Liver (tissue), 9 donors: ENCODE data around the gene NQO2. TPM values are rescaled to one million over a fixed set of nuclear protein-coding genes. Genes with fewer than 3 reads are reported as not detected.

Experiments
- DNase-seq: peaks from one replicate; pipeline ENCODE4 v3.0.0-alpha.2; 2017; ENCODE audit warnings: low spot score
- H3K27ac ChIP-seq, 2 donors: one replicate each; pipeline ENCODE4 v1.7.0; 2013; ENCODE audit warnings: inconsistent platforms in 2 of 2, low read length in 2 of 2, control low read depth in 1 of 2, low read depth in 1 of 2, mild to moderate bottlenecking in 1 of 2
- H3K27me3 ChIP-seq, 4 donors: one replicate each; pipeline versions ENCODE4 v1.6.1 to v1.7.0; 2013; ENCODE audit warnings: low read length in 3 of 4, inconsistent platforms in 1 of 4, mild to moderate bottlenecking in 1 of 4, moderate library complexity in 1 of 4; ENCODE audit not compliant: control insufficient read depth in 4 of 4, insufficient read depth in 4 of 4
- H3K36me3 ChIP-seq, 4 donors: one replicate each; pipeline versions ENCODE4 v1.6.1 to v1.7.0; 2013; ENCODE audit warnings: low read length in 3 of 4, mild to moderate bottlenecking in 3 of 4, low read depth in 1 of 4, moderate library complexity in 1 of 4; ENCODE audit not compliant: control insufficient read depth in 4 of 4, insufficient read depth in 3 of 4
- H3K4me1 ChIP-seq, 4 donors: one replicate each; pipeline versions ENCODE4 v1.6.1 to v1.7.0; 2013; ENCODE audit warnings: low read length in 3 of 4, mild to moderate bottlenecking in 3 of 4, moderate library complexity in 1 of 4; ENCODE audit not compliant: control insufficient read depth in 4 of 4, insufficient read depth in 4 of 4
- H3K4me3 ChIP-seq, 3 donors: one replicate each; pipeline versions ENCODE4 v1.6.1 to v1.7.0; 2013; ENCODE audit warnings: low read length in 3 of 3, control low read depth in 1 of 3, low read depth in 1 of 3, mild to moderate bottlenecking in 1 of 3
- H3K9ac ChIP-seq, 2 donors: one replicate each; pipeline ENCODE4 v1.7.0; 2013; ENCODE audit warnings: low read length in 2 of 2, mild to moderate bottlenecking in 2 of 2, moderate library complexity in 2 of 2, control low read depth in 1 of 2, low read depth in 1 of 2
- H3K9me3 ChIP-seq, 4 donors: one replicate each; pipeline versions ENCODE4 v1.6.1 to v1.7.0; 2013; ENCODE audit warnings: low read length in 3 of 4; ENCODE audit not compliant: control insufficient read depth in 4 of 4
- EGR1 ChIP-seq, 2 donors: IDR thresholded peaks; 2 replicates each; pipeline ENCODE4 v1.6.1; 2016 to 2018; ENCODE audit warnings: antibody characterized with exemption in 2 of 2, low read depth in 2 of 2
- FOXA1 ChIP-seq: IDR thresholded peaks from 2 replicates; pipeline ENCODE4 v1.6.1; 2016; ENCODE audit warnings: antibody characterized with exemption
- FOXA2 ChIP-seq: IDR thresholded peaks from 2 replicates; pipeline ENCODE4 v1.6.1; 2016; ENCODE audit warnings: antibody characterized with exemption
- GABPA ChIP-seq, 2 donors: IDR thresholded peaks in 1 of 2; conservative IDR thresholded peaks in 1 of 2; 2 replicates each; pipeline ENCODE4 v1.6.1; 2016; ENCODE audit warnings: antibody characterized with exemption in 2 of 2, mild to moderate bottlenecking in 1 of 2, moderate library complexity in 1 of 2
- HNF4A ChIP-seq, 2 donors: conservative IDR thresholded peaks; 2 replicates each; pipeline ENCODE4 v1.6.1; 2016; ENCODE audit warnings: antibody characterized with exemption in 2 of 2, mild to moderate bottlenecking in 2 of 2
- JUND ChIP-seq, 2 donors: IDR thresholded peaks; 2 replicates each; pipeline ENCODE4 v1.6.1; 2016; ENCODE audit warnings: antibody characterized with exemption in 2 of 2
- NR2F2 ChIP-seq: IDR thresholded peaks from 2 replicates; pipeline ENCODE4 v1.6.1; 2016; ENCODE audit warnings: antibody characterized with exemption
- RAD21 ChIP-seq, 2 donors: IDR thresholded peaks; 2 replicates each; pipeline ENCODE4 v1.6.1; 2016; ENCODE audit warnings: antibody characterized with exemption in 2 of 2, mild to moderate bottlenecking in 2 of 2
- RXRA ChIP-seq, 2 donors: IDR thresholded peaks; 2 replicates each; pipeline ENCODE4 v1.6.1; 2017 to 2018; ENCODE audit warnings: antibody characterized with exemption in 2 of 2, mild to moderate bottlenecking in 1 of 2
- SP1 ChIP-seq: IDR thresholded peaks from 2 replicates; pipeline ENCODE4 v1.6.1; 2018; ENCODE audit warnings: antibody characterized with exemption, mild to moderate bottlenecking
- TAF1 ChIP-seq: conservative IDR thresholded peaks from 2 replicates; pipeline ENCODE4 v1.6.1; 2016; ENCODE audit warnings: antibody characterized with exemption, mild to moderate bottlenecking
- YY1 ChIP-seq: IDR thresholded peaks from 2 replicates; pipeline ENCODE4 v1.6.1; 2016; ENCODE audit warnings: antibody characterized with exemption, mild to moderate bottlenecking
- ZBTB33 ChIP-seq: IDR thresholded peaks from 2 replicates; pipeline ENCODE4 v1.6.1; 2016; ENCODE audit warnings: antibody characterized with exemption
- WGBS: extraction: QIAGEN DNeasy Blood & Tissue Kit; methylation state at CpG from one replicate; pipeline ENCODE4 v1.1.7; 2013; 5-methylcytosine and 5-hydroxymethylcytosine counted together
- polyA plus RNA-seq, 2 donors: library from polyadenylated mRNA; stranded (reverse) in 1 of 2; unstranded in 1 of 2; fragments of 200-250 nt in 1 of 2; fragments of >200 nt in 1 of 2; fragmentation: Nextera tagmentation in 1 of 2; extraction: Ambion mirVana in 1 of 2; gene quantifications; one replicate each; pipeline versions ENCODE4 v1.2.1 to v1.2.3, GENCODE V29; 2013 to 2015
- total RNA-seq, 2 donors: library from RNA; depleted of rRNA; stranded (reverse); fragments of >200 nt; gene quantifications; one replicate each; pipeline ENCODE4 v1.2.3, GENCODE V29; 2014
- TF ChIP-seq, protein P1 (sequence below): fragments of 150-350 bp; IDR thresholded peaks from 2 replicates; pipeline ENCODE4 v1.5.1; 2017; ENCODE audit warnings: improper control_type of control experiment, low read depth, low read length; ENCODE audit not compliant: missing input control
- TF ChIP-seq, protein P2 (sequence below): IDR thresholded peaks from 2 replicates; pipeline ENCODE4 v1.6.1; 2016; ENCODE audit warnings: antibody characterized with exemption, mild to moderate bottlenecking
- TF ChIP-seq, protein P3 (sequence below): IDR thresholded peaks from 2 replicates; pipeline ENCODE4 v1.6.1; 2016; ENCODE audit warnings: antibody characterized with exemption
- TF ChIP-seq, protein P4 (sequence below): IDR thresholded peaks from 2 replicates; pipeline ENCODE4 v1.6.1; 2016; ENCODE audit warnings: antibody characterized with exemption
- donor health status: healthy.
- donor health status: healthy.
- donor health status: healthy.
- donor health status: healthy.
- donor health status: healthy.

NQO2 gene
- total and polyA plus RNA-seq, 4 donors: 11.5 to 127 (median 92.7) TPM

GRCh38 chr6:2958331-2958711, 41.4 kb upstream of the NQO2 start:
- no peaks in the 10 kb centered on the region for H3K9me3 ChIP-seq
- DNase-seq: no peak
- H3K27me3 ChIP-seq: no peaks in the 10 kb centered on the region
- TF ChIP-seq TAF1 (no peak), SP1 (no peak), ZBTB33 (no peak), EGR1 (IDR thresholded peaks at IDR 0.05; ENCODE audit: low read depth in 2 of 2) (no peak), RAD21 (IDR thresholded peaks at IDR 0.05) (no peak), JUND (IDR thresholded peaks at IDR 0.05) (no peak), GABPA (IDR thresholded peaks at IDR 0.05 in 1 of 2, conservative IDR thresholded peaks at IDR 0.05 in 1 of 2) (no peak), NR2F2 (no peak), HNF4A (conservative IDR thresholded peaks at IDR 0.05) (no peak), FOXA2 (no peak), YY1 (no peak), FOXA1 (no peak), RXRA (IDR thresholded peaks at IDR 0.05) (no peak)
- TF ChIP-seq, protein P1, sequence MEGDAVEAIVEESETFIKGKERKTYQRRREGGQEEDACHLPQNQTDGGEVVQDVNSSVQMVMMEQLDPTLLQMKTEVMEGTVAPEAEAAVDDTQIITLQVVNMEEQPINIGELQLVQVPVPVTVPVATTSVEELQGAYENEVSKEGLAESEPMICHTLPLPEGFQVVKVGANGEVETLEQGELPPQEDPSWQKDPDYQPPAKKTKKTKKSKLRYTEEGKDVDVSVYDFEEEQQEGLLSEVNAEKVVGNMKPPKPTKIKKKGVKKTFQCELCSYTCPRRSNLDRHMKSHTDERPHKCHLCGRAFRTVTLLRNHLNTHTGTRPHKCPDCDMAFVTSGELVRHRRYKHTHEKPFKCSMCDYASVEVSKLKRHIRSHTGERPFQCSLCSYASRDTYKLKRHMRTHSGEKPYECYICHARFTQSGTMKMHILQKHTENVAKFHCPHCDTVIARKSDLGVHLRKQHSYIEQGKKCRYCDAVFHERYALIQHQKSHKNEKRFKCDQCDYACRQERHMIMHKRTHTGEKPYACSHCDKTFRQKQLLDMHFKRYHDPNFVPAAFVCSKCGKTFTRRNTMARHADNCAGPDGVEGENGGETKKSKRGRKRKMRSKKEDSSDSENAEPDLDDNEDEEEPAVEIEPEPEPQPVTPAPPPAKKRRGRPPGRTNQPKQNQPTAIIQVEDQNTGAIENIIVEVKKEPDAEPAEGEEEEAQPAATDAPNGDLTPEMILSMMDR: no peak
- TF ChIP-seq, protein P2, sequence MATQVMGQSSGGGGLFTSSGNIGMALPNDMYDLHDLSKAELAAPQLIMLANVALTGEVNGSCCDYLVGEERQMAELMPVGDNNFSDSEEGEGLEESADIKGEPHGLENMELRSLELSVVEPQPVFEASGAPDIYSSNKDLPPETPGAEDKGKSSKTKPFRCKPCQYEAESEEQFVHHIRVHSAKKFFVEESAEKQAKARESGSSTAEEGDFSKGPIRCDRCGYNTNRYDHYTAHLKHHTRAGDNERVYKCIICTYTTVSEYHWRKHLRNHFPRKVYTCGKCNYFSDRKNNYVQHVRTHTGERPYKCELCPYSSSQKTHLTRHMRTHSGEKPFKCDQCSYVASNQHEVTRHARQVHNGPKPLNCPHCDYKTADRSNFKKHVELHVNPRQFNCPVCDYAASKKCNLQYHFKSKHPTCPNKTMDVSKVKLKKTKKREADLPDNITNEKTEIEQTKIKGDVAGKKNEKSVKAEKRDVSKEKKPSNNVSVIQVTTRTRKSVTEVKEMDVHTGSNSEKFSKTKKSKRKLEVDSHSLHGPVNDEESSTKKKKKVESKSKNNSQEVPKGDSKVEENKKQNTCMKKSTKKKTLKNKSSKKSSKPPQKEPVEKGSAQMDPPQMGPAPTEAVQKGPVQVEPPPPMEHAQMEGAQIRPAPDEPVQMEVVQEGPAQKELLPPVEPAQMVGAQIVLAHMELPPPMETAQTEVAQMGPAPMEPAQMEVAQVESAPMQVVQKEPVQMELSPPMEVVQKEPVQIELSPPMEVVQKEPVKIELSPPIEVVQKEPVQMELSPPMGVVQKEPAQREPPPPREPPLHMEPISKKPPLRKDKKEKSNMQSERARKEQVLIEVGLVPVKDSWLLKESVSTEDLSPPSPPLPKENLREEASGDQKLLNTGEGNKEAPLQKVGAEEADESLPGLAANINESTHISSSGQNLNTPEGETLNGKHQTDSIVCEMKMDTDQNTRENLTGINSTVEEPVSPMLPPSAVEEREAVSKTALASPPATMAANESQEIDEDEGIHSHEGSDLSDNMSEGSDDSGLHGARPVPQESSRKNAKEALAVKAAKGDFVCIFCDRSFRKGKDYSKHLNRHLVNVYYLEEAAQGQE: no peak
- TF ChIP-seq, protein P3, sequence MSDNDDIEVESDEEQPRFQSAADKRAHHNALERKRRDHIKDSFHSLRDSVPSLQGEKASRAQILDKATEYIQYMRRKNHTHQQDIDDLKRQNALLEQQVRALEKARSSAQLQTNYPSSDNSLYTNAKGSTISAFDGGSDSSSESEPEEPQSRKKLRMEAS: no peak
- TF ChIP-seq, protein P4, sequence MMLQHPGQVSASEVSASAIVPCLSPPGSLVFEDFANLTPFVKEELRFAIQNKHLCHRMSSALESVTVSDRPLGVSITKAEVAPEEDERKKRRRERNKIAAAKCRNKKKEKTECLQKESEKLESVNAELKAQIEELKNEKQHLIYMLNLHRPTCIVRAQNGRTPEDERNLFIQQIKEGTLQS: no peak
- peaks cover 5 to 16% (median 10%) of the 10 kb centered on the region in 4 donors for H3K4me1 ChIP-seq
- H3K27ac ChIP-seq: no peak overlapping the region
- H3K9ac ChIP-seq: no peak overlapping the region
- H3K36me3 ChIP-seq: peaks cover 0 to 4% (median 2%) of the 10 kb centered on the region in 4 donors
- no peak overlapping the region for H3K4me3 ChIP-seq
- WGBS: 85% methylated on average over 18 of the region's 18 CpGs

DNA sequence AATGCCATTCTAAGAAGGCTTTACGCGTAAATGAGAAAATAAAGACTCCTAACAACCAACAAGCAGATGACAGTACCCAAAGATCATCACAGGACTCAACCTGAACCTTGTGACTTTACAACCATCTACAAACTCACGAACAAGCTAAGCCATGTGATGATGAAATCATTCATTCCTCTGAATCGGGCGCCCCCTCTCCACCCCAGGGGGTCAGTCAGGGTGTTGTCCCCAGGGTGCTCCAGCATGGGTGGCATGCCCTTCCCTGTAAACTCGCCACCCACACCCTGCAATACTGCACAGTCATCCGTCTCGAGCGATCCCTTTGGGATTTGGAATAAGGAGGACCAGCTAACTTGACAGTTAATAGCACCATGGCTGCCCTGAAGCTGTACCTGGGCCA, 40.9 kb upstream of the NQO2 start:
- Histone ChIP-seq H3K4me3 (no peak overlapping the region), H3K36me3 (peaks cover 0 to 4% (median 2%) of the 10 kb centered on the region in 4 donors), H3K4me1 (peaks cover 5 to 16% (median 10%) of the 10 kb centered on the region in 4 donors), H3K27ac (no peak overlapping the region), H3K9ac (no peak overlapping the region), H3K27me3 (no peaks in the 10 kb centered on the region), H3K9me3 (no peaks in the 10 kb centered on the region)
- WGBS: 91% methylated on average over 9 of the region's 9 CpGs
- TF ChIP-seq GABPA (IDR thresholded peaks at IDR 0.05 in 1 of 2, conservative IDR thresholded peaks at IDR 0.05 in 1 of 2): no peak
- TF ChIP-seq, protein P1: no peak
- no peak for DNase-seq
